ENCODE data around the gene AHCYL1.
"Not testable (repeated sequence)": the region's sequence is repeated elsewhere in the genome, so short reads cannot be mapped to it uniquely, and the experiment has no call there.

Gene AHCYL1

GRCh38 chr1:109984456-109985246 lies at the start of gene AHCYL1:
Gene AHCYL1 (plus strand): TSS chr1:109984765. CDS start chr1:109985053, 288 bp downstream.
- peak; percentile 98 for DNase-seq (ENCODE audit: low read depth)

- no peak for DNase-seq (ENCODE audit: low read depth)
Measured at GRCh38 chr1:109935451-109935900, 49.1 kb upstream of the AHCYL1 start.

GRCh38 chr1:109937738-109938137 lies 46.8 kb upstream of the AHCYL1 start:
- no peak for DNase-seq (ENCODE audit: low read depth)

- no peak for DNase-seq (ENCODE audit: low read depth)
Measured at GRCh38 chr1:109938556-109938955, 46.0 kb upstream of the AHCYL1 start.

- no peak for DNase-seq (ENCODE audit: low read depth)
Measured at GRCh38 chr1:109942434-109942833, 42.1 kb upstream of the AHCYL1 start.

DNA sequence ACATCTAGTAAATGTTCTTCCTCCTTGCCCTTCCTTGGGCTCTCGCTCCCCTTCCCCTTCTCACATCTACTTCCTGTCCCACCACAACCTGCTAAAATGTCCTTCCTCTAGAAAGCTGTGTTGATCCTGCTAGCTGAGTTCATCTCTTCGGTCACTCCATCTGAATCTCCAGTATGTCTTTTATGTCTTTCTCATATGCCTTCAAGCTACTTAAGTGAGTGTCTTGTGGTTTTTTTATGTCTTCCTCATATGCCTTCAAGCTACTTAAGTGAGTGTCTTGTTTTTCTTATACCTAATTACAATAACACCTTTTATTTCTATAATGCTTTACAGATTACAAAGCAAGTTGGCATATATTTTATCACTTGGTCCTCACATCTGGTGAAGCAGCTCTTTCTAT lies 40.0 kb upstream of the AHCYL1 start:
- no peak for DNase-seq (ENCODE audit: low read depth)

- DNase-seq (ENCODE audit: low read depth), result no peak
Measured at GRCh38 chr1:109946511-109946910, 38.1 kb upstream of the AHCYL1 start.

DNA sequence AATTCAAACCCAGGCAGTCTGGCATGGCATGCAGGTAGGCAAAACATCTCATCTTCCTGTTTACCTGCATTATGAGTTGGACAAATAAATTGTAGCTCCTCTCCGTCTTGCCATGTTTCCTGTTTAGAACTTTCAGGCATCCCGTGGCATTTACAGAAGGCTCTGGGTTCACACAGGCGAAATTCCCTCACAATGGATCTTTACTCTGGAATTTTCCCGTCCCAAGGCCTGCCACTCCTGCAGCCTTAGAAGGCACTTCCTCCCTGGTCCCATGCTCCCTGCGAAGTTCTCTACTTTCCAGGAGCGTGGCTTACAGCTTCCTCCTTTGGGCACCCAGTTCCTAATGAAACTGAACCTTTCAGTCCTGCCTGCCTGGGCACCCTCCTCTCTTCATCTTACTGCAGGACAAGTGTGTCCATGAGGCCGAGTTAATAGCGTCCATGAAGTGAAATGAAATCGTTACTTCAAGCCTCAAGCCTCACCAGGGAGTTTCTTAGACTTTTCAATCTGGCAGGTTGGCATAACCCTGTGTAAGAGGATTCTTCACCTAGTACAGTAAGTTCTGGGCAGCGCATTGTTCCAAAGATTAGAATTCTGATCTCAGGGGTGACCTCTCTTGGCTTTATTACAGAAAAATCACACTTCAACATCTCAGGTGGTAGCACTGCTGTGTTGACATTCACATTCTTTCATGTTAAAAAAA lies 36.8 kb upstream of the AHCYL1 start:
- no peak for DNase-seq (ENCODE audit: low read depth)

DNA sequence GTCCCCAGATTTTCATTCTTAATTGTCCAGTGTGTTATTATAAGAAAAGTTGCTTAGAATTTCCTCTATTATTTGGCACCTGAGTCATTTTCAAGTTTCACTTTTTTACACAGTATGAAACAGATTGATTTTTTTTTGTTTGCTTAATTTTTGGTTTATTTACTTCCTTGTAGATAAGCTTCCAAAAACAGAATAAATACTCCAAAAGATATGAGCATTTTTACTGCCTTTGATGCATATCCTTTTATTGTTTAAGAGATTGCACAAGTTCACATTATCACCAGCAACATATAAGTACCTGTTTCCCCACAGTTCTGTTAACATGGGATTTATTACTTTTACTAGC lies 36.3 kb upstream of the AHCYL1 start:
- no peak for DNase-seq (ENCODE audit: low read depth)

- DNase-seq (ENCODE audit: low read depth), result no peak
Measured at GRCh38 chr1:109950038-109950437, 34.5 kb upstream of the AHCYL1 start.

DNA sequence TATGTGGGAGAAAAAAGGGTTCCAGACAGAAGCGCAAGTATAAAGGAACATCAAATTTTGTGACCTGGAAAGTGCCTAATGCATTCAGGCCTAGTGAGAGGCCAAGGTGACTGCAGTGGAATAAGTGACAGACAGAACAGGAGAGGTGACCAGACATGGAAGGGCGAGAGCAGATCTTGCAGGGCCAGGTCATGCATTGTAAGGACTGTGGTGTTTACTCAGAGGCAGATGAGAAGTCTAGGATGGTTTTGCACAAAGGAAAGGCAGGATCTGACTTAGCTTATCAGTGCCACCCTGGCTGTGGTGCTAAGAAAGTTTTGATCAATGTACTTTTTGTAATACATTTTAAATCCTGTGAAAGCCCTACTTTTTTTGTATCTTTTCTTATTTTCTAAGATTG lies 34.1 kb upstream of the AHCYL1 start:
- no peak for DNase-seq (ENCODE audit: low read depth)

DNA sequence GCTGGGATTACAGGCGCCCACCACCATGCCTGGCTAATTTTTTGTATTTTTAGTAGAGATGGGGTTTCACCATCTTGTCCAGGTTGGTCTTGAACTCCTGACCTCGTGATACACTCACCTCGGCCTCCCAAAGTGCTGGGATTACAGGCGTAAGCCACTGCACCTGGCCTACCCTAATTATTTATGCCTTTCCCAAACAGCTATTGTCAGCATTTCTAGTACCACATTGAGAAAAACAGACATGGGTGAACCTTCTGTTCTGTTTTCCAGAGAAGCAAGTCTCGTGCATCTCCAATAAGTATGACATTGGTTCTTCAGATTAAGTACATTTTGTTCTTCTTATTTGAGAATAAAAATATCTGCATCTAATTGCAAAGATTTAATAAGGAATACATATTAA lies 33.1 kb upstream of the AHCYL1 start:
- not testable (repeated sequence) for DNase-seq (ENCODE audit: low read depth)

DNA sequence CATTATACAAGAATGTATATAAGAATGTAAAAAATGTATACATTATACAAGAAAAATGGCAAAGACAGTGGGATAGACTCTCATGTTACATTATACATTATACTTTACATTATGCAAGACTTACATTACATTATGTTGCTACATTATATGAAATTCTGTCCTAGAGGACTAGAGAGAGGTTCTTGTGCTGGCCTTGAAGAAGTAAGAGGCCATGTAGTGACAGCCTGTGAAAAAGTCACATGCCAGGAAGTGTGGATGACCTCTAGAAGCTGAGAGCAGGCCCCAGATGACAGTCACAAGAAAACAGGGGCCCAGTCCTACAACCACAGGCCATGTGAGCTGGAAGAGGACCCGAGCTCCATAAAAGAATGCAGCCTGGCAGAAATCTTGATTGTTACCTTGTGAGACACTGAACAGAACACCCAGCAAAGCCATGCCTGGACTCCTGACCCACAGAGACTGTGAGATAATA lies 30.5 kb upstream of the AHCYL1 start:
- no peak for DNase-seq (ENCODE audit: low read depth)

GRCh38 chr1:109959632-109959973 lies 25.0 kb upstream of the AHCYL1 start:
- DNase-seq (ENCODE audit: low read depth), result no peak

- DNase-seq (ENCODE audit: low read depth), result no peak
Measured at GRCh38 chr1:109959974-109960744, 24.4 kb upstream of the AHCYL1 start.

DNA sequence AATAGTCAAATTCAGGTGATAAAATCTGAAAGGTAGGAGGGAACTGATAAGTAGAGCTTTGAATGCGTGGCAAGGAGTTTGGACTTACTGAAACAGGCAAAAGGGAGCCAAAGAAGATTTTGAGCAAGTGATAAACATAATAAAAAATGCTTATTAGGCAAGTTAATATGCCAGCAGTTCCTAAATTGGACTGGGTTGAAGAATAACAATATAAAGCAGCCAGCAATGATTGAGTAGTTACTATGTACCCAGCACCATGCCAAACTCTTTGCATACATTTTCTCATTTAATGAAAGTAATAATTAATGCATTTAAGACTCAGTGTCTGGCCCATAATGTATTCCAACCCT lies 23.8 kb upstream of the AHCYL1 start:
- DNase-seq (ENCODE audit: low read depth), result no peak

- no peak for DNase-seq (ENCODE audit: low read depth)
Measured at GRCh38 chr1:109963864-109964263, 20.7 kb upstream of the AHCYL1 start.

- no peak for DNase-seq (ENCODE audit: low read depth)
Measured at GRCh38 chr1:109969146-109969829, 15.3 kb upstream of the AHCYL1 start.

DNA sequence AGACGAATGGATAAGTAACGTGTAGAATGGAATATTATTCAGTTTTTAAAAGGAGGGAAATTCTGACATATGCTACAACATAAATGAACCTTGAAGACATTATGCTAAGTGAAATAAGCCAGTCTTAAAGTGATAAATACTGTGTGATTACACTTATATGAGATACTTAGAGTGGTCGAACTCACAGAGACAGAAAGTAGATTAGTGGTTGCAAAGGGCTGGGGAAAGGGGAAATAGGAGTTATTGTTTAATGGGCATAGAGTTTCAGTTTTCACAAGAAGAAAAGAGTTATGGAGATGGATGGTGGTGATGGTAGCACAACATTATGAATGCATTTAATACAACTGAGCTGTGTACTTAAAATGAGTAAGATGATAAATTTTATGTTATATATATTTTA lies 14.7 kb upstream of the AHCYL1 start:
- no peak for DNase-seq (ENCODE audit: low read depth)

DNA sequence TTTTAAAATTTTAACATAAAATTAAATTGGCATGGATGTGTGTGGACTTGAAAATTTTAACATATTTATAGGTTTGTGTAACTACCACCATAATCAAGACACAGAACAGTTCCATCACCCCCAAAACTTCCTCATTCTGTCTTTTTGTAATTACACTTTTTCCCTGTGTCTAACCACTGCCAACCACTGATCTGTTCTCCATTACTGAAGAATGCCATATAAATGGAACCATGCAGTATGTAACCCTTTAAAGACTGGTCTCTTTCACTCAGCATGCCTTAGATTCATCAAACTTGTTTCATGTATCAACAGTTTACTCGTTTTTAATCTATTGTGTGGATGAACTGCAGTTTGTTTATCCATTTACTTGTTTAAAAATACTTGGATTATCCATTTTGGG lies 13.0 kb upstream of the AHCYL1 start:
- no peak for DNase-seq (ENCODE audit: low read depth)

- no peak for DNase-seq (ENCODE audit: low read depth)
Measured at GRCh38 chr1:109974191-109974590, 10.4 kb upstream of the AHCYL1 start.

DNA sequence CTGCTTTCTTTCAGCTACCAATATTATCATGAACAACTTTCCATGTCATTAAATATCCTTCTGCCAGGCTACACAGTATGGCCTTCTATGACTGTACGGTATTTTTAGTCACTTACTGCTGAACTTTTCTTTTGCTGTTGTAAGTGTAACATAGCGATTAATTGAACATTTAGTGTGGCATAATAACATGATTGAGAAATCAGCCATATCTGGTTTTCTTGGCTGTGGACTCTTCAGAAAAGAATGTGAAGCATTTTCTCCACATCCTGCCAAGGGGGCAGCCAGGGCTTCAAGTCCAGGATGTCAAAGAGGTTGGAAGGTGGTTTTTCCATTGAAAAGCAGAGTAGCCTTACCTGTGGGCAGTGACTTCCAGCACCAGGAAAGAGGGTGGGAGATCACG lies 8.8 kb upstream of the AHCYL1 start:
- DNase-seq (ENCODE audit: low read depth), result no peak
